Hindlimb muscle (tissue), 1 donor: Measurements from ENCODE around the gene MLPH. TPM values are rescaled to one million over a fixed set of nuclear protein-coding genes. Genes with fewer than 3 reads are reported as not detected.

Source experiments
- polyA plus RNA-seq: library from polyadenylated mRNA; unstranded; fragments of 120-200 nt; gene quantifications from one replicate; pipeline ENCODE4 v1.2.1, GENCODE V29; 2013; ENCODE audit not compliant: insufficient read length

MLPH gene
- polyA plus RNA-seq, 1 donor = 0.85 TPM

Other genes starting within 250 kb of the MLPH start
- 254 TPM for gene COL6A3, start 73.1 kb upstream of the MLPH start, polyA plus RNA-seq
- gene PRLH, start 79.3 kb downstream of the MLPH start, polyA plus RNA-seq = not detected
- 1.6 TPM for gene RAB17, start 103.5 kb downstream of the MLPH start, polyA plus RNA-seq
- gene LRRFIP1, start 140.3 kb downstream of the MLPH start, polyA plus RNA-seq = 184 TPM